Measurements from ENCODE around the gene FMR1.

Gene FMR1

DNA sequence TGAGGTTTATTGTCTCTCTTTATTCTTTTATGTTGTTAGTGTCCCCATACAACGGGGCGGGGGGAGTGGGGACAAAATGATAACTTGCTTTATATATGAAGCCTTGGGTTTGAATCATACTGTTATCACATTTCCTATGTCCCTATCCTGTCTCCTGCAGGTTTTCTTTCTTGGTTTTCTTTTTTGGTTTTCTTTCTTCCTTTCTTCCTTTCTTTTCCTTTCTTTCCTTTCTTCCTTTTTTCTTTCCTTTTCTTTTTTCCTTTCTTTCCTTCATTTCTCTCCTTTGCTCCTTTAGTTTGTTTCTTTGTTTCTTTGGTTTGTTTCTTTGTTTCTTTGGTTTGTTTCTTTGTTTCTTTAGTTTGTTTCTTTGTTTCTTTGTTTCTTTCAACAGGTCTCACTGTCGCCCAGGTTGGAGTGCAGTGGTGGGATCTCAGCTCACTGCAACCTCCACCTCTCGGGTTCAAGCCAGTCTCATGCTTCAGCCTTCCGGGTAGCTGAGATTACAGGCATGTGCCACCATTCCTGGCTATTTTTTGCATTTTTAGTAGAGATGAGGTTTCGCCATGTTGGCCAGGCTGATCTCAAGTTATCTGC lies 4.8 kb downstream of the FMR1 start:
- intact Hi-C loops (cut with DNase I; ENCODE audit: low total_unique reads): no loop called here
- no peaks in the 10 kb centered on the region for H3K36me3 ChIP-seq
- H3K4me3 ChIP-seq: no peak overlapping the region
- H3K27me3 ChIP-seq: no peaks in the 10 kb centered on the region
- DNase-seq: no peak
- H3K4me1 ChIP-seq: peaks cover 0 to 32% (median 3%) of the 10 kb centered on the region in 4 donors
- H3K27ac ChIP-seq: no peak overlapping the region
- TF ChIP-seq, protein P1, sequence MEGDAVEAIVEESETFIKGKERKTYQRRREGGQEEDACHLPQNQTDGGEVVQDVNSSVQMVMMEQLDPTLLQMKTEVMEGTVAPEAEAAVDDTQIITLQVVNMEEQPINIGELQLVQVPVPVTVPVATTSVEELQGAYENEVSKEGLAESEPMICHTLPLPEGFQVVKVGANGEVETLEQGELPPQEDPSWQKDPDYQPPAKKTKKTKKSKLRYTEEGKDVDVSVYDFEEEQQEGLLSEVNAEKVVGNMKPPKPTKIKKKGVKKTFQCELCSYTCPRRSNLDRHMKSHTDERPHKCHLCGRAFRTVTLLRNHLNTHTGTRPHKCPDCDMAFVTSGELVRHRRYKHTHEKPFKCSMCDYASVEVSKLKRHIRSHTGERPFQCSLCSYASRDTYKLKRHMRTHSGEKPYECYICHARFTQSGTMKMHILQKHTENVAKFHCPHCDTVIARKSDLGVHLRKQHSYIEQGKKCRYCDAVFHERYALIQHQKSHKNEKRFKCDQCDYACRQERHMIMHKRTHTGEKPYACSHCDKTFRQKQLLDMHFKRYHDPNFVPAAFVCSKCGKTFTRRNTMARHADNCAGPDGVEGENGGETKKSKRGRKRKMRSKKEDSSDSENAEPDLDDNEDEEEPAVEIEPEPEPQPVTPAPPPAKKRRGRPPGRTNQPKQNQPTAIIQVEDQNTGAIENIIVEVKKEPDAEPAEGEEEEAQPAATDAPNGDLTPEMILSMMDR (IDR thresholded peaks at IDR 0.05): no peak
- no peaks in the 10 kb centered on the region for H3K9me3 ChIP-seq

DNA sequence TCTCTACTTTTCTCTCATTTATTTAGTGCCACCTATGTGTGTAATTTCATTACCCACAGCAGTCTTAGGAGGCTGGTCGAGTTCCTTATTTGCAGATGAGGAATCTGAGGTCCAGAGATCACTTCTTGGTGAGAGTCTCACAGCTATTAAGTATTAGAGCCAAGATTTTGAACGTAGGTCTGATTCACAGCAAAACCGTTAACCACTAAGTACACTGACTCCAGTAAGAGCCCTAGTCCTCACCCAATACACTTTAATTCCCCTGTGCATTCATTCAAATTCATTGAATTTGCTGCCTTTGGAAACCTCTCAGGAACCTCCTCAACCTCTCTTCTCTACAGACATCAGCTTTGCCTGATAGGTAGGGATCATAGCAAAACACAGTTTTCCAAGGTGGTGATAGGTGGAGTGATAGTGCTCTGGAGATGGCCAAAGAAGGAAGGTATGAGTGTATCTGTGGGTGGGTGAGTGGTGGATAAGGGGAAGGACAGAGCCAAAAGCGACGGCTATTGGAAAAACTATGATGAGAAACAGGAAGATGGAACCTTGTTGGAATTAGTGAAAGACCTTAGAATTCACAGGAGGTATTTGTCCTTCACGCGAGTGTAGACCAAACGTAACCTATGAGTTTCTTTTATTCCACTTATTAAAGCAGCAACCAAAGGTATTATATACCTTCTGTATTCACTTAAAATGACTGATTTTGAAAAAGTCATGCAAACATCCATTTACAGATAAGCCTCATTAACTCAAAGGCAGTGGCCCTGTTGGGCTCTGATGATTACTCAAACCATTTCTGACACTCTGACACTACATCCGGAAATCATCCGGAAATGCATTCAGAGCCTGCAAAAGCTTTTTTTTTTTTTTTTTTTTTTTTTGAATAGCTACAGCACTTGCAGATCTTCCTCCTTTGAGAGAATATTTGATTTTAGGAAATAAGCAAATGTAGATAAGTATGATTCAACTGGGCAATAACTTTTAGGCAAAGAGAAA lies 6.3 kb downstream of the FMR1 start:
- no peaks in the 10 kb centered on the region for H3K36me3 ChIP-seq
- peaks cover 0 to 32% (median 3%) of the 10 kb centered on the region in 4 donors for H3K4me1 ChIP-seq
- no peak overlapping the region for H3K4me3 ChIP-seq
- intact Hi-C loops (cut with DNase I; ENCODE audit: low total_unique reads): no loop called here
- H3K27me3 ChIP-seq: no peaks in the 10 kb centered on the region
- no peak overlapping the region for H3K27ac ChIP-seq
- TF ChIP-seq, protein P1 (IDR thresholded peaks at IDR 0.05): no peak
- no peaks in the 10 kb centered on the region for H3K9me3 ChIP-seq
- no peak for DNase-seq

DNA sequence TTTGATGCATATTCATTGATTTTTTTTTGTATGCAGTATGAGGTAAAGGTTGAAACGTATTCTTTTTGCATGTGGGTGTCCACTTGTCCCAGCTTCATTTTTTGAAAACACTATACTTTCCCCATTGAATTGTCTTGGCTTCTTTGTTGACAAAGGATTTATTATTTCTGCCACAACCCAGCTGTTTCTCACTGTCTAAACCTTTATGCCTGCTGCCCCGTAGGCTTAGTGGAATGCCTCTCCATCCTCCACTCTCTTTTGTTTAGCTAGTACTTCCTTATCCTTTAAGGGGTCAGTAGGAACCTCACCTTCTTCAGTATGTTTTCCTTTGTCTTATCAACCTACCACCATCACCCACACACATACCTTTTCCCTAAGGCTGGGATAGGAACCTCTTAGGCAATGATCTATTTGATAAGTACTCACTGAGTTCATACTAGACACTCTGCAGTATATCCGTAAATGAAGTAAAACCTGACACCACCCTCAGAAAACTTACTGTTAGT lies 8.5 kb downstream of the FMR1 start:
- no peak for DNase-seq
- no peak overlapping the region for H3K4me3 ChIP-seq
- no peaks in the 10 kb centered on the region for H3K9me3 ChIP-seq
- H3K27ac ChIP-seq: no peak overlapping the region
- TF ChIP-seq, protein P1 (IDR thresholded peaks at IDR 0.05): no peak
- intact Hi-C loops (cut with DNase I; ENCODE audit: low total_unique reads): no loop called here
- no peaks in the 10 kb centered on the region for H3K36me3 ChIP-seq
- H3K27me3 ChIP-seq: no peaks in the 10 kb centered on the region
- peaks cover 0 to 9% (median 0%) of the 10 kb centered on the region in 4 donors for H3K4me1 ChIP-seq

DNA sequence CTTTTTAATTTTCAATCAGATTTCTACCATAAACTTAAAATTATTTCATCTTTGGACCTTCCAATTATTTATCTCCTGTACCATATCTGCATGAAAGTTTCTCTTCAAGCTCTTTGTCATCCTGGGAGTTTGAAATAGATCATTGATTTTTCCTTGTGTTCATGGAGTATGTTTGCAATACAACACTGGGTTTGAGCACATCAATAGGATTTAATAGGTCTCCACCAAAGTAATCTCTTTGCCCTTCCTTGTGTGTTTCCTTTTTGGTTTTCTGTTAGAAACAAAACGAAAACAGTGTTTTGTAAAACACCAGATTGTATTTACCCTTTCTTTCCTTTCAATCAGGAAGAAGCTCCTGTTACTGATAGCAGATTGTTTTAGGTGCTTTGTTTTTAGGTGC lies 11.9 kb downstream of the FMR1 start:
- TF ChIP-seq, protein P1 (IDR thresholded peaks at IDR 0.05): no peak
- intact Hi-C loops (cut with DNase I; ENCODE audit: low total_unique reads): no loop called here
- no peaks in the 10 kb centered on the region for H3K9me3 ChIP-seq

DNA sequence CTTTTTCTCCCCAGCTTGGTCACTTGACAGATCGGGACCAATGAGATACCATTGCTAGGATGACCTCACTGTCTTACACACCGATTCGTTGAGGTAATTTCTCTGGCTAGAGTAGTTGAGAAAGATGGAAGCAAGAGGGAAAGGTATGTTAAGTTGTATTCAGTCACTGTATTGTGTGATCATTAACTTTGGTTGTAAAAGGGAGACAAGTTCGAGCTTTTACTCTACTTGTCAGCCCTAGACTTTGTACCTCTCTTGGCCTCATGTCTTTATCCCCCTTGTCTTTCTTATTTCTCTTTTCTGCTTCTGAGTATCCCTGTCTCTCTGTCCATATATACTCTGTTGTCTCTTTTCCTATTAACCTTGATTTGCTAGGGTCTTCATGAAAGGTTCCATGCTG lies 15.5 kb downstream of the FMR1 start:
- TF ChIP-seq, protein P1 (IDR thresholded peaks at IDR 0.05): no peak
- no peak for DNase-seq
- Histone ChIP-seq H3K4me3 (no peak overlapping the region), H3K27me3 (no peaks in the 10 kb centered on the region), H3K27ac (no peak overlapping the region), H3K9me3 (no peaks in the 10 kb centered on the region), H3K36me3 (no peaks in the 10 kb centered on the region), H3K4me1 (no peaks in the 10 kb centered on the region)
- intact Hi-C loops (cut with DNase I; ENCODE audit: low total_unique reads): no loop called here

More for the DNA sequence above, 11.9 kb downstream of the FMR1 start:
- DNase-seq: no peak
- Histone ChIP-seq H3K4me1 (no peaks in the 10 kb centered on the region), H3K36me3 (no peaks in the 10 kb centered on the region), H3K27me3 (no peaks in the 10 kb centered on the region), H3K27ac (no peak overlapping the region), H3K4me3 (no peak overlapping the region)

All from tibial artery (tissue), 4 donors.